Stimulated activated CD4-positive, alpha-beta T cell treated with anti-CD3 and anti-CD28 coated beads, Interleukin-4, amount 100 ng/mL, for 1 hour (primary cell): ENCODE results near the gene DHCR7.

Experiments used
- DNase-seq: peaks from one replicate; pipeline ENCODE4 v3.0.0-alpha.2; 2020

Gene DHCR7

DNA sequence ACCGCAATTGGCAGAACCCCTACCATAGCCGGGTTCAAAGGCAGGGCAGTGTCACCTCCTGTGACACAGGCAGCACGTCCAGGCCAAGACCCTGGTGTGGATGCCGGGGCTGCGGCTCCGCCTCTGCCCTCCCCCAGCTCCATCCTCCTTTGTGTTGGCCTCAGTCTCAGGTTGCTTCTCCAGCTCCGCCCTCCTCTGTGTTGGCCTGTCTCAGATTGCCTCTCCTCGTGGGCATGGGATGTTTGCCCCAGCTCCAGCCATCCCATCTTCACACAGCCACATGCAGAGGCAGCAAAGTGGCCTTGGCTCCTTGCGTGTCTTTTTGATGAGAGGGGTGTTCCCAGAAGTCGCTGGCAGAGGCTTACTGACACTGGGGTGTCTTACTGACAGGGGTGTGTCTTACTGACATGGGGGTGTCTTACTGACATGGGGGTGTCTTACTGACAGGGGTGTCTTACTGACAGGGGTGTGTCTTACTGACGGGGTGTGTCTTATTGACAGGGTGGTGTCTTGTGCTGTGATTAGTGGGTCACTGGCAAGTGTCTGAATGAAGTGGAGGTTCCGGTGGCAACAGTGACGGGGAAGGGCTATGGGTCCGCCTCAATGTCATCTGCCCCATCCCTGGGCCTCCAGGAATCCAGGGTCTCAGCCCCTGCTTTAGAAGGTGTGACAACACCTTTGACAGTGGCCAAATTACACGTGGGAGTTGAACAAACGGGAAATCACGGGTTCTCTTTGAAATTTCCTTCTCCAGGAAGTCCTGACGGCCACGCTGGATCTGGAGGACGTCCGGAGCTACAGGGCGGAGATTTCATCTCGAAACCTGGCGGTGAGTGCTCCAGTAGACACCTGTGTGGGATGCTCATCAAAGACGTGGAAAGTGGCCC, 29.7 kb upstream of the DHCR7 start:
- no peak for DNase-seq

DNA sequence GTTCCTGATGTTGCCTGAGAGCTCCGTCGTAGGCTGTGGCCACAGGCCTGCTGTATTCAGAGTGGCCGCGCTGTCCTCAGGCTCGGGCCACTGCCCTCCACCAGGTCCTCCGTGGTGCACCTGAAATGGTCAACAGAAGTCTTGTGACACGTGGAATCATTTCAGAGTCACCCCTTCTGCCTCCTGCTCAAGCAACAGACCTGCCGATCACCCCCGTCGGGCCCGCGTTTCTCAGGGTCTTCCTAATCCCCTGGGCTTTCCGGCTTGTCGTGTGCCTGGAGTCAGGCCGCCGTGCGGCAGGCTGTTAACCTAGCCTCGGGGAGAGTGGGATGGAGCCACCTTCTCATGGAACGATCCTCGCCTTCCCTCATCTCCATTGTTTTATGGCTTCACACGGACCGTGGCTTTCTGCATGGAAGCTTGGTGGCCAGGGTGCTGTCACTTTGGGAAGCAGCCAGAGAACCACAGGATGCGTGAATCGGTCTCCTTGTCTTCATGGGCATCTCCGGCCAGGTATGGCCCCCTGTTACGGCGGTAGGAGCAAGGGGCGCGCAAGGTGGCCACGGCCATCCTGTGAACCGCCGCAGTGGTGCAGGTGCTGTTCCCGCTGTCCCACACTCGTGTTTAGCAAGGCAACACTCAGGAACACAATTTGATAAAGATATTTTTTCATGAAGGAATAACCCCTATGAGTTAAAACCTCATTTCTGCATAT, 28.9 kb upstream of the DHCR7 start:
- DNase-seq, result no peak

DNA sequence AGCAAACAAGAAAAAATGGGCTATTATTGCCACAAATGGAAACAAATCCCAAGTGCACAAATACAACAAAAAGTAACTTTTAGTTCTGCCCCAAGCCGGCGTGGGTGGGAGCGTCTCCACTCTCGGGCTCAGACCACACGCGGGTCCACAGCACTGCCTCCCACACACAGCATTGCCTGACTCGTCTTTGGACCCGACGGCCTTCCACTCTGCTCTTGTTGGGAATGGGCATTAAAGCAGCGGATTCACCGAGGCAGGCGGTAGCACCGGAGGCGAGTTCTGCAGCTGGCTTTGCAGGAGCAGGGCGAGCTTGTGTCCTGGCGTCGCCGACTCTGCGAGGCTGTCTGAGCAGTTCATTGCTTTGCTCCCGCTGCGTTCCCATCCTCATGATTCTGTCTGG, 27.8 kb upstream of the DHCR7 start:
- no peak for DNase-seq

- no peak for DNase-seq
These were observed 26.7 kb upstream of the DHCR7 start for GRCh38 chr11:71474771-71475483.

- DNase-seq, result no peak
These were observed 26.1 kb upstream of the DHCR7 start for GRCh38 chr11:71474141-71474770.

DNA sequence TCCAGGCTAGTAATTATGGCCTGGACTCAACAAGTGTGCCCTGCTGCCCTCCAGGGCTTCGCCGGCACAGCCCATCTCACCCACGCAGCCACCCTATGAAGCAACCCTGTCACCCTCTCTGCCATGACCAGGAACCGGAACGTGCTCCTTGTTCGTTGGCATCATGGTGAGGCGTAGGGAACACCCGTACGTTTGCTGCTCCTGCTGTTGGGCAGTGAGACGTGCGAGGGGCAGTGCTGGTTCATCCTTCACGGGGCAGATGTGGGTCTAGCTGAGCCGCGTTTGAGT, 25.5 kb upstream of the DHCR7 start:
- DNase-seq, result no peak

GRCh38 chr11:71472941-71473792, 25.0 kb upstream of the DHCR7 start:
- DNase-seq, result no peak

- DNase-seq, result no peak
These were observed 24.2 kb upstream of the DHCR7 start for GRCh38 chr11:71472357-71472885.

GRCh38 chr11:71470946-71471345, 22.8 kb upstream of the DHCR7 start:
- DNase-seq, result no peak

DNA sequence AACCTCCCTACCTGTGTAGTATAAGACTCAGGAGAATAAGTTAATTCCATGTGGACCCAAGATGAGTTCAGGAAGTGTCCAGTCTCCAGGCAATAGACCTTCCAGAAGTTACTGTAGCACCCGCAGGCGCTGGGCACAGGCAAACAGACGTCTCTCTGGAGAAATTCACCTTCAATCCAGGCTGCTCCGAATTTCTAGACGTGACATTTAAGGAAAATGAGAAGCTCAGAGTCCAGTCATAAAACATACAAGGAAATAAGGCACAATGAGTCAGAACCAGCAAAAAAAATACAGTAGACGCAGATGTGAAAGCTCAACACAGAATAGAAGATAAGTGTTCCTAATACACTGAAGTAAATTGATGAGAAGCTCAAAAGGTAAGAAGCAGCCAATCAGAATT, 19.0 kb upstream of the DHCR7 start:
- DNase-seq, result no peak

GRCh38 chr11:71466358-71466757, 18.2 kb upstream of the DHCR7 start:
- no peak for DNase-seq

DNA sequence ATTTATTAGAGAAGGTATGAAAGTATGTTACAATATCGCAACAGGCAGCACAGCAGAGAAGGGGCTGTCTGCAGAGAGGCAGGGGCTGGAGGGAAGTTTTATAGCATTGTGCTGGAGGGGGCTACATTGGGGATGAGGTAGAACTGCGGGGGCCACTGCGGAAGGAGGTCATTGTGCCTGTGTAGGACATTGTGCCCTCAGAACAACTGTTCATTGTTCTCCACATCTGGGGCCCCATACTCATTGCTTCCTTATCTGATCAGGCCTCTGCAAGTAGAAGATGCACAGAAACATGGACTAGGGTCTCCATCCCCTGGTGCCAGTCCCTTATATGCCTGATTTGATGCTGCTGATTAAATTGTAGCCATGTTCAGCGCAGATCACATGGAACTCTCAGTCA, 16.9 kb upstream of the DHCR7 start:
- no peak for DNase-seq

GRCh38 chr11:71463331-71464211, 15.4 kb upstream of the DHCR7 start:
- DNase-seq, result no peak

DNA sequence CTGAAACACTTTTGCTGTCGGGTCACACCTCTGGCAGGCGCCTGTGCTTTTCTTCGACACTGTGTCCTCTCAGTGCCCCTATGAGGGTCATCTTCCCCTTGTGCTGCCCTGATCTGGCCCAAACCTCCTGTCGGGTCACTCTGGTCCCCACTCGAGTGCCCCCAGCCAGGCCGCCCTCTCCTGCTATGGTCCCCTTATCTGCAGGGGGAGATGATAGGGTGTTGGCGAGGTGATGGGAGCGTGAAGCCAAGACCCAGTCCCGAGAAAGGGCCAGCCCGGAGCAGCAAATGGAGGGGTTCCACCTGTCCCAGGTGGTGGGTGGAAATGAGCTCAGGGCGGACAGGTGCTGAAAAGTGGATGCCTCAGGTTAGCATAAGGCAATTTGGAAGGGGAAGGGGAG, 14.5 kb upstream of the DHCR7 start:
- DNase-seq, result no peak

- no peak for DNase-seq
These were observed 13.5 kb upstream of the DHCR7 start for GRCh38 chr11:71461696-71462095.

DNA sequence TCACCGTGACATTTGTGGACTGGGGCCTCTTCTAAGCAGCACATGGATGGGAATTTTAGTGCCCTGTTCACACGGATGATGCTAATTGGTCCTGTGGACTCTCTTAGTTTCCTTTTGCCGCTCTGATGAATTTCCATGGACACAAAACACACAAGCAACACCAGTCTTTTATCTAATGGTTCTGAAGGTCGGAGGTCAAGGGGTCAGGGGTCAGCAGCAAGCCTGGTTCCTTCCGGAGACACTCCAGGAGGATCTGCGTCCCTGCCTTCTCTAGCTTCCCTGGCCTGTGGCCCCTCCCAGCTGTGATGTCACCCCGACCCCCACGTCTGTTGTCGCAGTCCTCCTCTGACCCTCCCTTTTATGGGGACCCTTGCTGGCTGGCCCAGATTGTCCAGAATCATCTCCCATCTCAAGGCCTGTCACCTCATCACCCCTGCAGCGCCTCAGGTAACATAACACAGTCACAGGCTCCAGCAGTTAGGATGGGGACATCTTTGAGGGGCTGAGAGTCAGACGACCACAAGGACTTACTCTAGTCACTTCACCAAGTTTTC, 11.7 kb upstream of the DHCR7 start:
- no peak for DNase-seq

GRCh38 chr11:71459076-71459766, 11.0 kb upstream of the DHCR7 start:
- no peak for DNase-seq

DNA sequence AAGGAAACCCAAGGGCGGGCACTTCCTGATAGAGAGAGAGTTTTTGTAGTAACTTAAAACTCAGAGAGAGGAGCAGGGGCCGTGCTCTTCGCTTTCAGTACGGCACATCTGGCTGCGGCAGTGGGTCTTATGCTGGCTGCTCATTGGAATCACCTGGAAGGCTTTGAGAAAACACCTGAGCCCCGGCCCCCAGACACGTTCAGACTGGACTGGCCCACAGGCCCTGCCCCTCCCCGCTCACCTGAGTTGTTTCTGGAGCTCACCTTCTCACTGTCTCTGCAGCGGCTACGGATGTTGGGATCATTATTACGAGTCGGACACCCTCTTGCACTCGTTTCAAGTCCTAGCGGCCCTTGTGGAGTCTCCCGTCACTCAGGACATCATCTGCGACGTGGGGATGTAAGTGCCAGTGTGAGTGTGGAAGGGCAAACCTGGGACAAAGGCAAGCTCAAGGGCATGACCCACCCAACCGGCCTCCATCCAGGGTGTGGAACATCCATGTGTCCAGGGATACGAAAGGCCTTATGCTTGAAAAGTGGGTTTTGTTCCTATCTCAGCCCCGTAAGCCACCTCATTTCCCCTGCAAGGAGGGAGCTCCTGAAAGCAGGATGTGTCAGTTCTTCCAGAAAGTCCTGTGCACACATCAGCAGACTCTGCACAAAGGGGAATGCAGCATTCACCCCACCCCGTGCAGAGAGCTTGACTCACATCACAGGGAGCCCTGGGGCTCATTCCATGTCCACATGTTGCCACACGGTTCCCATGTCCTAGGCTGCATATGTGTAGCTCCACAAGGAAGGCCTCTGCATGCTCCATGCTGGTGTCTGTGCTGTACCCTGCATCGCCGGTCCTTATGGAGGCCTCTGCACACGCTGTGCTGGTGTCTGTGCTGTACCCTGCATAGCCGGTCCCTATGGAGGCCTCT, 10.2 kb upstream of the DHCR7 start:
- no peak for DNase-seq

- DNase-seq, result no peak
These were observed 8.6 kb upstream of the DHCR7 start for GRCh38 chr11:71456831-71457230.
